GM19438 (cell line): ENCODE data around the gene RYR3.
A peak's percentile ranks its signal among the peaks of the same experiment; 100 is the strongest.

ENCODE experiments used
- ATAC-seq: cut with Tn5 transposase; IDR thresholded peaks from one replicate; pipeline ENCODE4 v1.9.1; 2021; ENCODE audit warnings: low read depth; ENCODE audit not compliant: unreplicated experiment

Gene RYR3

GRCh38 chr15:33852570-33852969, 541.8 kb downstream of the RYR3 start:
- no peak for ATAC-seq

DNA sequence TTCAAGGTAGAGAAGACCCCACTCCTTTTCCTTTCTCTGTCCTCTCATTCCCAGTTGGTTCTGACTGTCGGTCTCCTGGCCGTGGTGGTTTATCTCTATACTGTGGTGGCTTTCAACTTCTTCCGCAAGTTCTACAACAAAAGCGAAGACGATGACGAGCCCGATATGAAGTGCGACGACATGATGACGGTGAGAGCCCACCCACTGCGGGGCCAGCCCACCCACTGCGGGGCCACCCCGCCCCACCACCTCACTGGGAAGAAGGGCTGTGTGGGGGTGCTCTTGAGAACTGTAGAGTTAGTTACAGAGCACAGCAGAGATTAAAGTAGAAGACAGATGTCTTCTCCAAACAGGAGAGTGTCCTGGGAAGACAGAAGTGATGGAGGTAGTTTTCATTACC, 547.0 kb downstream of the RYR3 start:
- ATAC-seq, result no peak

DNA sequence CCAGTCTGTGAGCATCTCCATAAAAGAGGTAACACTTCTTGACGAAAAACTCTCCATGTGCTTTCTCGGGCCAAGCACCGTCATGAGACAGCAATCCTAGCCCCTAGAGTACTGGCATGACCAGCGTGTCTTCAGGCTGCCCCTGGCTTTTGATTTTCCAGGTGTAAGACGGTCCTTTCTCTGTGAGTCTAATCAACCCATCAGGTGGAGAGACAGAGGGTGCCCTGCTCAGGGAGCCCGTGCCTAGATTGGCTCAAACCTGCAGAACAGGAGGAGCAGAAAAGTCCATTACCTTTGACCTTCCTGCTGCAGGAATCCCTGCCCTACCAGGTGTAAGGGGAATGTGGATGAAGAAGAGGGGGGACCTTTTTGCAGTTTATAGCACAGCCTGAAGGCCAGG, 548.1 kb downstream of the RYR3 start:
- no peak for ATAC-seq

DNA sequence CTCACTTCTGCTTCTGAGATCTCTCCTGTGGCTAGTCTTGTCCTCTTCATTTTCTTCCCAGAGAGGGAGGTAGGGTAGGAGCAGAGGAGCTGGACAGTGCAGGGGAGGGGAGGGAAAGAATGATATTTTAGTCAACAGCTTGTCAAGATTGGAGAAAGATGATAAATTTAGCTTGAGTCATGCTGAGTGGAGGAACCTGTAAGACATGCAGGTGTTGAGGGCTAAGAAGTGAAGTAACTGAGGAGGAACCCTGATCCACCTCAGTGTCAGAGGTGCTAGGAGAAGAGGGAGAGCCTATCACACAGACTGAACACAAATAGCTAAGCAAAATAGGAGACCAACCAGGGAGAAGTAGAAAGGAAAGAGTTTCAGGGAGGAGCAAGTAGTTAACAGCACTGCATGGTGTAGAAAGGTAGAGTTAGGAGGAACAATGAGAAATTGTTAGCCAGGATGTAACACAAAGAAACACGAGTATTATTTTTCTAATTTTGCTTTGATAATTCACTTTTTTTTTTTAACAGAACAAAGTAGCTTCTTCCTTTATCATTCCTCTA, 549.3 kb downstream of the RYR3 start:
- no peak for ATAC-seq

DNA sequence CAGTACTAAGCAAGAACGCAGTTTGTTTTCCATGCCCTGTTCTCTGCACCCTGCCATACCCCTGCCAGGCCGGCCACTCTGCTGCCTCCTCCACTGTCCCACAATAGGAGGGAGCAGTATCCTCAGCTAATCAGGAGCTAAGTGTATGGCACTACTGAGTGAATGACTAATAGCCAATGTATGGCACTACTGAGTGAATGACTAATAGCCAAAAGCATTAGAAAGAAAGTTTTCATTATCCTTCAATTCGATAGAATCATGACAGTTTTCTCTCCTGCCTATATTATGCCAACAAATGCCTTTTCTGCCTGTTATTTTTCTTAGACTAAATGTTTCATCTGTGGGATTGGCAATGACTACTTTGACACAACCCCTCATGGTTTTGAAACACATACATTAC, 550.0 kb downstream of the RYR3 start:
- no peak for ATAC-seq

GRCh38 chr15:33864360-33865075, 553.8 kb downstream of the RYR3 start:
- ATAC-seq, result no peak

DNA sequence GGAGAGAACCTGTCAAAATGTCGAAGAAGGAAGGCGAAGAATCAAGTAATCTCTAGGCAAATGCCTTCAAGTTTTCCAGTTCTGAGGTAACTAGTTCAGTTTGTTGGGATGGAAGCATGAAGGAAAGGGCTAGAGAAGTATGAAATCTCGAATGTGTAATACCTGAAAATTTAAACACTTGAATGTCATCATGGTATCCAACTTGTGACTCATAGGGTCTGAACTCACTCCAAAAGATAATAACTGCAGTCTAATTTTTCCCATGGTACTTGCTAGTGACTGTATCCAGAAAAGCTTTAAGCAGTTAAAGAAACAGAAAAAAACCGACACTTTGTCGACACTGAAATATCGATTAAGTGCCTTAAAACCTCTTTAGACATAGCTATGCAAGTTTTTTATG, 554.6 kb downstream of the RYR3 start:
- no peak for ATAC-seq

- no peak for ATAC-seq
Measured at GRCh38 chr15:33866101-33866737, 555.5 kb downstream of the RYR3 start.

DNA sequence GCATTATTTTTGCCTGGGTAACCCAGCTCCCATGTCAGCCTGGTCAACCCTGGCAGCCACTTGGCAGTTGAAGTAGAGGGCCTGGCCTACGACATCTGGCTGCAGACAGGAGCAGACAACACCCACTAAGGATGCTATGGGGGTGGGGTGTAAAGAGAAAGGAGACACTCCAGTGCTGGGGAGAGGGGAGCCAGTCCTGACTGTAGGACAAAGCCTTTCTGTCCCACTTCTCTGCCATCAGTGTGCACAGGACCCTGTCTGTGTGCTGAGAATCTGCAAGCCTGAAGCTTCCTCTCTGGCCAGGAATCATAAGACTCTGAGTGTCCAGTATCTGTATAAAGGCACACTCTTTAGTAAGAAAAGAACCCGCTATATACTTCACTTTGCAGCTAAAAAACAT, 561.2 kb downstream of the RYR3 start:
- ATAC-seq, result no peak

DNA sequence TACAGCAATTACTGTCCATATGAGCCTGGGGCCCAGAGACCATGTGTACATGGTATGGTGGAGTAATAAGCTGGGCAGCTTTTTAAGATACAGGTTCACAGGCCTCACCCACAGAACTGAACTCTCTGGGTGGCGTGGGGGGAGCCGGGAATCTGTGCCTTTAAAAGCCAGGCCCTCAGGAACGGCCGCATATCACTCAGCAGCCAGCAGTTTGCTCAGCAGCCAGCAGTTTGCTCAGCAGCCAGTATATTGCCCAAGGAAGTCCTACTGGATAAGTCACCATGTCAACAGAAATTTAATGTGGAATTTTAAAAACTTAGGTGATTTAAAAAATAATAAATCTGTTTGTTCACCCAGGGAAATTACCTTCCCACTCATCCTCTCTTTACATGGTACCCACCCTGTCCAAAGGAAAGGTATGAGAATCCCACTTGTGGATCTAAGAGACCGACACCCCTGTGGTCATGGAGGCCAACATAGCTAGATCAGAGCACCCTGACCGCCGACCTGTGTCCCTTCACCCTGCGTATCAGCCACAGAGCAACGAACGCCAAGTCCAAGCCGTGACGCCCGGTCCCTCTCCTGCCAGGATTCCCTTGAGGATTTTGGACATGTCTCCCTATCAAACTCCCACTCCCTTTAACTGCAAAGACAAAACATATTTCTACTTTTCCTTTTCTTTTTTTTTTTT, 561.8 kb downstream of the RYR3 start:
- ATAC-seq, result no peak

DNA sequence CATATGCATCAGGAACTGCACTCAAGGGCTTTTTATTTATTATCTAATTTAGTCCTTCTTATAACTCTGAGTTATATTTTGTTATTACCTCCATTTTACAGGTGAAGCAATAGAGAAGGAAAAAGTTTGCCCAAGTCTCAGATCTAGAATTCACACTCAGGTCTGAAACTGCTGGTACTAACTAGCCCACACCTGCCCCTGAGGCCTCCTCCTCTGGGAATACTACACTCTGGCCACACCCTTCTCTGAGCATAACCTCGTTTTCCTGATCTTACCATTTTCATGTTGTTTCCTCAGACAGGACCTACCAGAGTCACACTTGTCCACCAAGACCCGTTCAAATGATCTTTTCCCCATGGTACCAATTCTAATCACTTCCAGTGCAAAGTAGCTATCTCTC, 563.4 kb downstream of the RYR3 start:
- ATAC-seq, result no peak

- ATAC-seq, result no peak
Measured at GRCh38 chr15:33882921-33883320, 572.2 kb downstream of the RYR3 start.

- no peak for ATAC-seq
Measured at GRCh38 chr15:33888176-33888575, 577.4 kb downstream of the RYR3 start.

- ATAC-seq, result peak; percentile 67
Measured at GRCh38 chr15:33894193-33894592, 583.4 kb downstream of the RYR3 start.

DNA sequence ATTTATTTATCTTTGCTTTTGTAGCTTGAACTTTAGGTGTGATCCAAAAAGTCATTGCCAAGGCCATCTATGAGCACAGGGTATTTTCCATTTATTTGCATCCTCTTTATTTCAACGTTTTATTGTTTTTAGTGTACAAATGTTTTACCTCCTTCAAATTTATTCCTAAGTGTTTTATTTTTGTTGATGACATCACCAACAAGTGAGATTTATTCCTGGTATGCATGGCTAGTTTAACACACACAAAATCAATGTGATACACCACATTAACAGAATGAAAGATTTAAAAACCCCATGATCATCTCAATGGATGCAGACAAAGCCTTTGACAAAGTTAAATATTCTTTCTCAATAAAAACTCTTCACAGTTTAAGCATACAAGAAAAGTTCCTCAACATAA, 591.3 kb downstream of the RYR3 start:
- no peak for ATAC-seq

DNA sequence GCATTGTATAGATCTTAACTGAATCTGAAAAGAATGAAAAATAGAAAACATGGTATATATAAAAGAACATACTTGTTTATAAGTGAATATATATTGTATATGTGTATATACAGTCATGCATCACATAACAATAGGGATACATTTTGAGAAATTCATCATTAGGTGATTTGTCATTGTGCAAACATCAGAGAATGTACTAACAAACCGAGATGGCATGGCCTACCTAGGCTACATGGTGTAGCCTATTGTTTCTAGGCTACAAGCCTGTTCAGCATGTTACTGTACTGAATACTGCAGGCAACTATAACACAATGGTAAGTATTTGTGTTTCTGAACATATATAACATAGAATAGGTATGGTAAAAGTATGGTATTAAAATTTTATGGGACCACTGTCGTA, 592.9 kb downstream of the RYR3 start:
- no peak for ATAC-seq

GRCh38 chr15:33907326-33907725, 596.6 kb downstream of the RYR3 start:
- ATAC-seq, result no peak

- ATAC-seq, result no peak
Measured at GRCh38 chr15:33908406-33908805, 597.6 kb downstream of the RYR3 start.

GRCh38 chr15:33910741-33911140, 600.0 kb downstream of the RYR3 start:
- no peak for ATAC-seq

DNA sequence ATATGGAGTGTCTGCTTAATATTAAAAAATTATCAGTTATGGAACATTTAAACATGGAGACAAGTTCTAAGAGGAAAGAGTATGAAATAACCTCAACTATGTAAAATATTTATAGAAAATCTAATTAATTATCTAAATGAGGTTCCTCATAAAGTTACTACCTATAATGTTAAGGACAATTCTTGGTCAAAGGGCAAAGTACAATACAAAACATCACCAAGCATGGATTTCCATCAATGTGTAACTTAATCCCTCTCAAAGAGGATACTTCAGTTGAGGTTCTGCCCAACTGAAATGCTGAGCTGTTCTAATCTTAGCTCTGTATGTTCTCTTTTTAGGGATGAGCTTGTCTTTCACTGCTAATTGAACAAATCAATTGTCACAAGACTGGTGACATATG, 601.6 kb downstream of the RYR3 start:
- no peak for ATAC-seq

DNA sequence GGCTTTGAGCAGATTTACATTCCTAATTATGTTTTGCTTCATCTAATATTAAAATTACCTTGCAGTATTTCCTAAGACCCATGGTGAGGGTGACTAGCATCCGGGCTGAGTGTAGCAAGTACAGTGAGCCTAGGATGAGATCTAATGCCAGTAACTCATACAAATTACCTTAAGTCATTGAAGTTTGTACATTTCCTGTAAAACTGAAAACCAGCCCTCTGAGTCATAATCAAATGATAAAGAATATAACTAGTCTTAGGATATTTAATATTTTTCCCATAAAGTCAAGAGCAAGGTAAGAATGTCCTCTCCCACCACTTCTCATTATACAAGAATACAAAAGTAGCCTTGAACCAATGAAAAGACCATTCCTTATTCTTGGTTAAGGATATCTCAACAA, 602.7 kb downstream of the RYR3 start:
- no peak for ATAC-seq
